GM23338 (cell line): ENCODE measurements around the gene RBPMS2. TPM values are rescaled to one million over a fixed set of nuclear protein-coding genes. Genes with fewer than 3 reads are reported as not detected.

ENCODE experiments used
- ATAC-seq: fragments of 200-7000 bp; cut with Tn5 transposase; 3 replicates; pipeline ENCODE4 v1.9.1; 2020
- DNase-seq: peaks from one replicate; pipeline ENCODE4 v3.0.0-alpha.2; 2015; ENCODE audit warnings: low spot score
- H2AFZ ChIP-seq: fragments of 200-600 bp; sonication (generic); 2 replicates; pipeline ENCODE4 v1.8.0; 2016; ENCODE audit warnings: antibody characterized with exemption, mild to moderate bottlenecking, moderate library complexity
- H3F3A ChIP-seq: fragments of 200-600 bp; sonication (generic); replicated peaks from 2 replicates; pipeline ENCODE4 v1.8.0; 2017; ENCODE audit warnings: antibody characterized with exemption, mixed run types, low read depth
- H3K27ac ChIP-seq: fragments of 200-600 bp; sonication (generic); 2 replicates; pipeline ENCODE4 v1.6.1; 2016; ENCODE audit warnings: low read depth
- H3K27me3 ChIP-seq: fragments of 200-600 bp; sonication (generic); 2 replicates; pipeline ENCODE4 v1.8.0; 2016; ENCODE audit warnings: mild to moderate bottlenecking, mixed run types, moderate library complexity; ENCODE audit not compliant: insufficient read depth
- H3K36me3 ChIP-seq: fragments of 200-600 bp; sonication (generic); 2 replicates; pipeline ENCODE4 v1.8.0; 2016; ENCODE audit warnings: mild to moderate bottlenecking; ENCODE audit not compliant: insufficient read depth
- H3K4me1 ChIP-seq: fragments of 200-600 bp; sonication (generic); 2 replicates; pipeline ENCODE4 v1.8.0; 2016; ENCODE audit warnings: mild to moderate bottlenecking, moderate library complexity; ENCODE audit not compliant: insufficient read depth
- H3K4me2 ChIP-seq: fragments of 200-600 bp; sonication (generic); 2 replicates; pipeline ENCODE4 v1.7.1; 2017; ENCODE audit warnings: mixed run types
- H3K4me3 ChIP-seq: fragments of 200-600 bp; sonication (generic); 2 replicates; pipeline ENCODE4 v1.6.1; 2016; ENCODE audit warnings: mixed run types
- H3K79me2 ChIP-seq: fragments of 200-600 bp; sonication (generic); replicated peaks from 2 replicates; pipeline ENCODE4 v1.8.0; 2017; ENCODE audit warnings: mild to moderate bottlenecking; ENCODE audit not compliant: insufficient read depth
- H3K9me2 ChIP-seq: fragments of 200-600 bp; sonication (generic); 2 replicates; pipeline ENCODE4 v1.8.0; 2017; ENCODE audit not compliant: insufficient read depth
- H4K20me1 ChIP-seq: fragments of 200-600 bp; sonication (generic); replicated peaks from 2 replicates; pipeline ENCODE4 v1.8.0; 2017; ENCODE audit warnings: mild to moderate bottlenecking; ENCODE audit not compliant: insufficient read depth
- H3K27ac Mint-ChIP-seq: 2 replicates; pipeline ENCODE4 v1.8.0; 2020; ENCODE audit warnings: inconsistent platforms, mild to moderate bottlenecking, moderate library complexity, mixed read lengths
- H3K27me3 Mint-ChIP-seq: 3 replicates; pipeline ENCODE4 v1.8.0; 2022; ENCODE audit warnings: low read depth, mild to moderate bottlenecking, moderate library complexity, mixed read lengths, inconsistent platforms; ENCODE audit not compliant: insufficient read depth, poor library complexity
- H3K36me3 Mint-ChIP-seq: 3 replicates; pipeline ENCODE4 v1.8.0; 2021; ENCODE audit warnings: low read depth, mild to moderate bottlenecking, inconsistent platforms, moderate library complexity, mixed read lengths
- H3K4me1 Mint-ChIP-seq: 3 replicates; pipeline ENCODE4 v1.8.0; 2020; ENCODE audit warnings: mild to moderate bottlenecking, inconsistent platforms, mixed read lengths
- H3K4me3 Mint-ChIP-seq: 3 replicates; pipeline ENCODE4 v1.8.0; 2021; ENCODE audit warnings: moderate library complexity, mild to moderate bottlenecking, inconsistent platforms, mixed read lengths
- H3K9me3 Mint-ChIP-seq: 3 replicates; pipeline ENCODE4 v1.8.0; 2020; ENCODE audit warnings: moderate library complexity, mild to moderate bottlenecking, inconsistent platforms, mixed read lengths
- JUNB ChIP-seq: IDR thresholded peaks from one replicate; pipeline ENCODE4 v1.6.1; 2016; ENCODE audit warnings: antibody characterized with exemption; ENCODE audit not compliant: unreplicated experiment
- STAT1 ChIP-seq: IDR thresholded peaks from one replicate; pipeline ENCODE4 v1.6.1; 2016; ENCODE audit warnings: antibody characterized with exemption; ENCODE audit not compliant: unreplicated experiment
- ZNF331 ChIP-seq: fragments of 250-450 bp; sonication (Bioruptor Pico); IDR thresholded peaks from 2 replicates; pipeline ENCODE4 v1.5.0; 2020; ENCODE audit warnings: low read depth, mild to moderate bottlenecking, moderate library complexity
- polyA plus RNA-seq: library from polyadenylated mRNA; unstranded; fragments of >200 nt; fragmentation: Nextera tagmentation; extraction: Ambion mirVana; gene quantifications from 2 replicates; pipeline ENCODE4 v1.2.1, GENCODE V29; 2016
- total RNA-seq: library from RNA; depleted of rRNA; stranded (reverse); fragments of >200 nt; shearing (Covaris generic); gene quantifications from 2 replicates; pipeline ENCODE4 v1.2.3, GENCODE V29; 2014
- TF ChIP-seq, protein P1 (sequence below): fragments of 250-450 bp; sonication (Bioruptor Pico); IDR thresholded peaks from 2 replicates; pipeline ENCODE4 v1.5.0; 2020; ENCODE audit warnings: mild to moderate bottlenecking, moderate library complexity
- TF ChIP-seq, protein P2 (sequence below): IDR thresholded peaks from one replicate; pipeline ENCODE4 v1.6.1; 2018; ENCODE audit warnings: antibody characterized with exemption; ENCODE audit not compliant: unreplicated experiment
- TF ChIP-seq, protein P3 (sequence below): IDR thresholded peaks from 2 replicates; pipeline ENCODE4 v1.6.1; 2016; ENCODE audit warnings: antibody characterized with exemption
- TF ChIP-seq, protein P4 (sequence below), 2 experiments: fragments of 200-600 bp in 1 of 2; sonication (generic) in 1 of 2; conservative IDR thresholded peaks; 2 replicates each; pipeline versions ENCODE4 v1.5.1 to v1.6.1; 2016 to 2017; ENCODE audit warnings: antibody characterized with exemption in 2 of 2, low read depth in 2 of 2, mild to moderate bottlenecking in 2 of 2, moderate library complexity in 1 of 2

Gene RBPMS2
- total and polyA plus RNA-seq, 2 experiments from 2014 or later, result 53.3 to 171 TPM

DNA sequence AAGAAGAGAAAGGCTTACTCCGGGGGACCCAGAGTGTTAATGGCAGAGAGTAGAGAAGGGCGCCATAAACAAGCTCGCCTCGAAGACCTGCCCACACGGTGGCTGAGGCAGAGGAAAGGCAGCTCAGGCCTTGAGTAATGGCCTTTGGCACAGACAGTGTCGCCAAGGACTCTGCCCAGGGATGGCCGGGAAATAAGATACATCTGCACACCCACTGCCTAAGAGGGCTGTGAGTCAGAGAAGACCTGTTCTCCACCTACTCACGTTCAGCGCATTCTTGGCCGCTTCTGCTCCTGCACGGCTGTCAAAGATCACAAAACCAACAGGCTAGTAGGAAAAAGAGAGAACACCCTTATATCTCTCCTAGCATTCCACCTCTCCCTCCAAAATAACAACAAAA, 26.2 kb downstream of the RBPMS2 start:
- H2AFZ ChIP-seq, result no peak overlapping the region
- Mint-ChIP-seq H3K36me3 (peaks cover 84% of the 10 kb centered on the region), H3K27me3 (peaks cover 13% of the 10 kb centered on the region), H3K4me1 (peaks cover 48% of the 10 kb centered on the region), H3K9me3 (no peaks in the 10 kb centered on the region; the same call in 2 of the 3 replicates), H3K27ac (no peak overlapping the region), H3K4me3 (no peak overlapping the region; the same call in 2 of the 3 replicates)
- H3K9me2 ChIP-seq, result no peaks in the 10 kb centered on the region
- H3K27me3 ChIP-seq, result no peaks in the 10 kb centered on the region
- no peak for ATAC-seq
- H4K20me1 ChIP-seq, result peaks cover 64% of the 10 kb centered on the region
- H3K4me1 ChIP-seq, result peaks cover 28% of the 10 kb centered on the region
- H3K27ac ChIP-seq, result peak overlapping the region; percentile 81
- no peak overlapping the region for H3K4me3 ChIP-seq
- TF ChIP-seq JUNB, result no peak
- TF ChIP-seq, protein P1, sequence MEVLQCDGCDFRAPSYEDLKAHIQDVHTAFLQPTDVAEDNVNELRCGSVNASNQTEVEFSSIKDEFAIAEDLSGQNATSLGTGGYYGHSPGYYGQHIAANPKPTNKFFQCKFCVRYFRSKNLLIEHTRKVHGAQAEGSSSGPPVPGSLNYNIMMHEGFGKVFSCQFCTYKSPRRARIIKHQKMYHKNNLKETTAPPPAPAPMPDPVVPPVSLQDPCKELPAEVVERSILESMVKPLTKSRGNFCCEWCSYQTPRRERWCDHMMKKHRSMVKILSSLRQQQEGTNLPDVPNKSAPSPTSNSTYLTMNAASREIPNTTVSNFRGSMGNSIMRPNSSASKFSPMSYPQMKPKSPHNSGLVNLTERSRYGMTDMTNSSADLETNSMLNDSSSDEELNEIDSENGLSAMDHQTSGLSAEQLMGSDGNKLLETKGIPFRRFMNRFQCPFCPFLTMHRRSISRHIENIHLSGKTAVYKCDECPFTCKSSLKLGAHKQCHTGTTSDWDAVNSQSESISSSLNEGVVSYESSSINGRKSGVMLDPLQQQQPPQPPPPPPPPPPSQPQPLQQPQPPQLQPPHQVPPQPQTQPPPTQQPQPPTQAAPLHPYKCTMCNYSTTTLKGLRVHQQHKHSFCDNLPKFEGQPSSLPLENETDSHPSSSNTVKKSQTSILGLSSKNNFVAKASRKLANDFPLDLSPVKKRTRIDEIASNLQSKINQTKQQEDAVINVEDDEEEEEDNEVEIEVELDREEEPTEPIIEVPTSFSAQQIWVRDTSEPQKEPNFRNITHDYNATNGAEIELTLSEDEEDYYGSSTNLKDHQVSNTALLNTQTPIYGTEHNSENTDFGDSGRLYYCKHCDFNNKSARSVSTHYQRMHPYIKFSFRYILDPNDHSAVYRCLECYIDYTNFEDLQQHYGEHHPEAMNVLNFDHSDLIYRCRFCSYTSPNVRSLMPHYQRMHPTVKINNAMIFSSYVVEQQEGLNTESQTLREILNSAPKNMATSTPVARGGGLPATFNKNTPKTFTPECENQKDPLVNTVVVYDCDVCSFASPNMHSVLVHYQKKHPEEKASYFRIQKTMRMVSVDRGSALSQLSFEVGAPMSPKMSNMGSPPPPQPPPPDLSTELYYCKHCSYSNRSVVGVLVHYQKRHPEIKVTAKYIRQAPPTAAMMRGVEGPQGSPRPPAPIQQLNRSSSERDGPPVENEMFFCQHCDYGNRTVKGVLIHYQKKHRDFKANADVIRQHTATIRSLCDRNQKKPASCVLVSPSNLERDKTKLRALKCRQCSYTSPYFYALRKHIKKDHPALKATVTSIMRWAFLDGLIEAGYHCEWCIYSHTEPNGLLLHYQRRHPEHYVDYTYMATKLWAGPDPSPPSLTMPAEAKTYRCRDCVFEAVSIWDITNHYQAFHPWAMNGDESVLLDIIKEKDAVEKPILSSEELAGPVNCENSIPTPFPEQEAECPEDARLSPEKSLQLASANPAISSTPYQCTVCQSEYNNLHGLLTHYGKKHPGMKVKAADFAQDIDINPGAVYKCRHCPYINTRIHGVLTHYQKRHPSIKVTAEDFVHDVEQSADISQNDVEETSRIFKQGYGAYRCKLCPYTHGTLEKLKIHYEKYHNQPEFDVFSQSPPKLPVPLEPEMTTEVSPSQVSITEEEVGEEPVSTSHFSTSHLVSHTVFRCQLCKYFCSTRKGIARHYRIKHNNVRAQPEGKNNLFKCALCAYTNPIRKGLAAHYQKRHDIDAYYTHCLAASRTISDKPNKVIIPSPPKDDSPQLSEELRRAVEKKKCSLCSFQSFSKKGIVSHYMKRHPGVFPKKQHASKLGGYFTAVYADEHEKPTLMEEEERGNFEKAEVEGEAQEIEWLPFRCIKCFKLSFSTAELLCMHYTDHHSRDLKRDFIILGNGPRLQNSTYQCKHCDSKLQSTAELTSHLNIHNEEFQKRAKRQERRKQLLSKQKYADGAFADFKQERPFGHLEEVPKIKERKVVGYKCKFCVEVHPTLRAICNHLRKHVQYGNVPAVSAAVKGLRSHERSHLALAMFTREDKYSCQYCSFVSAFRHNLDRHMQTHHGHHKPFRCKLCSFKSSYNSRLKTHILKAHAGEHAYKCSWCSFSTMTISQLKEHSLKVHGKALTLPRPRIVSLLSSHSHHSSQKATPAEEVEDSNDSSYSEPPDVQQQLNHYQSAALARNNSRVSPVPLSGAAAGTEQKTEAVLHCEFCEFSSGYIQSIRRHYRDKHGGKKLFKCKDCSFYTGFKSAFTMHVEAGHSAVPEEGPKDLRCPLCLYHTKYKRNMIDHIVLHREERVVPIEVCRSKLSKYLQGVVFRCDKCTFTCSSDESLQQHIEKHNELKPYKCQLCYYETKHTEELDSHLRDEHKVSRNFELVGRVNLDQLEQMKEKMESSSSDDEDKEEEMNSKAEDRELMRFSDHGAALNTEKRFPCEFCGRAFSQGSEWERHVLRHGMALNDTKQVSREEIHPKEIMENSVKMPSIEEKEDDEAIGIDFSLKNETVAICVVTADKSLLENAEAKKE, result no peak
- peaks cover 21% of the 10 kb centered on the region; the same call in 1 of the 2 replicates for H3K36me3 ChIP-seq
- no peak for DNase-seq
- peaks cover 36% of the 10 kb centered on the region for H3F3A ChIP-seq
- H3K79me2 ChIP-seq, result peaks cover 100% of the 10 kb centered on the region
- H3K4me2 ChIP-seq, result no peak overlapping the region

DNA sequence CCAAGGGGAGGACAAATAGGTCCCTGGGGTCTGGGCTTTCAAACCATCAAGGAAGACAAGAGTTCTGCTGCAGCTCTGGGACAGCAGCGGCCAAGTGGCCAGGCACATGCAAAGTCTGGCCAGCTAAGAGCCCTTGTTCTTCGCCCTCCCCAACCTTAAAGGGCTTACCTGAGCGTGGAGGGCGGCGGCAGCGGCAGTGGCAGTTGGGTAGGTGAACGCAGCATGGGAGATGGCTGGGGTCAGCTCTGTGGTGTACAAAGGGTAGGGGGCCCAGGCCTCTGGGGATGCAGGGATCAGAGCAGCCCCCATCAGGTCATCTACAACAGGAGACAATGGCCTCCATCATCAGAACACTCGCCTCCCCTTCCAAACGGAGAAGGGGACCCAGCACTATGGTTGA, 27.1 kb downstream of the RBPMS2 start:
- no peaks in the 10 kb centered on the region for H3K9me2 ChIP-seq
- H3K4me2 ChIP-seq, result no peak overlapping the region
- H3F3A ChIP-seq, result peaks cover 31% of the 10 kb centered on the region
- Mint-ChIP-seq H3K36me3 (peaks cover 87% of the 10 kb centered on the region), H3K4me3 (no peak overlapping the region), H3K4me1 (peaks cover 47% of the 10 kb centered on the region), H3K9me3 (no peaks in the 10 kb centered on the region; the same call in 2 of the 3 replicates), H3K27me3 (peaks cover 16% of the 10 kb centered on the region), H3K27ac (no peak overlapping the region)
- peaks cover 27% of the 10 kb centered on the region for H3K4me1 ChIP-seq
- H3K79me2 ChIP-seq, result peaks cover 100% of the 10 kb centered on the region
- peak overlapping the region; percentile 76 for H3K27ac ChIP-seq
- peaks cover 55% of the 10 kb centered on the region for H4K20me1 ChIP-seq
- no peak overlapping the region for H3K4me3 ChIP-seq
- DNase-seq (no peak), ATAC-seq (no peak)
- no peak for TF ChIP-seq ZNF331 (CRISPR knock-in tag)
- TF ChIP-seq, protein P2, sequence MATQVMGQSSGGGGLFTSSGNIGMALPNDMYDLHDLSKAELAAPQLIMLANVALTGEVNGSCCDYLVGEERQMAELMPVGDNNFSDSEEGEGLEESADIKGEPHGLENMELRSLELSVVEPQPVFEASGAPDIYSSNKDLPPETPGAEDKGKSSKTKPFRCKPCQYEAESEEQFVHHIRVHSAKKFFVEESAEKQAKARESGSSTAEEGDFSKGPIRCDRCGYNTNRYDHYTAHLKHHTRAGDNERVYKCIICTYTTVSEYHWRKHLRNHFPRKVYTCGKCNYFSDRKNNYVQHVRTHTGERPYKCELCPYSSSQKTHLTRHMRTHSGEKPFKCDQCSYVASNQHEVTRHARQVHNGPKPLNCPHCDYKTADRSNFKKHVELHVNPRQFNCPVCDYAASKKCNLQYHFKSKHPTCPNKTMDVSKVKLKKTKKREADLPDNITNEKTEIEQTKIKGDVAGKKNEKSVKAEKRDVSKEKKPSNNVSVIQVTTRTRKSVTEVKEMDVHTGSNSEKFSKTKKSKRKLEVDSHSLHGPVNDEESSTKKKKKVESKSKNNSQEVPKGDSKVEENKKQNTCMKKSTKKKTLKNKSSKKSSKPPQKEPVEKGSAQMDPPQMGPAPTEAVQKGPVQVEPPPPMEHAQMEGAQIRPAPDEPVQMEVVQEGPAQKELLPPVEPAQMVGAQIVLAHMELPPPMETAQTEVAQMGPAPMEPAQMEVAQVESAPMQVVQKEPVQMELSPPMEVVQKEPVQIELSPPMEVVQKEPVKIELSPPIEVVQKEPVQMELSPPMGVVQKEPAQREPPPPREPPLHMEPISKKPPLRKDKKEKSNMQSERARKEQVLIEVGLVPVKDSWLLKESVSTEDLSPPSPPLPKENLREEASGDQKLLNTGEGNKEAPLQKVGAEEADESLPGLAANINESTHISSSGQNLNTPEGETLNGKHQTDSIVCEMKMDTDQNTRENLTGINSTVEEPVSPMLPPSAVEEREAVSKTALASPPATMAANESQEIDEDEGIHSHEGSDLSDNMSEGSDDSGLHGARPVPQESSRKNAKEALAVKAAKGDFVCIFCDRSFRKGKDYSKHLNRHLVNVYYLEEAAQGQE, result no peak
- TF ChIP-seq, protein P3, sequence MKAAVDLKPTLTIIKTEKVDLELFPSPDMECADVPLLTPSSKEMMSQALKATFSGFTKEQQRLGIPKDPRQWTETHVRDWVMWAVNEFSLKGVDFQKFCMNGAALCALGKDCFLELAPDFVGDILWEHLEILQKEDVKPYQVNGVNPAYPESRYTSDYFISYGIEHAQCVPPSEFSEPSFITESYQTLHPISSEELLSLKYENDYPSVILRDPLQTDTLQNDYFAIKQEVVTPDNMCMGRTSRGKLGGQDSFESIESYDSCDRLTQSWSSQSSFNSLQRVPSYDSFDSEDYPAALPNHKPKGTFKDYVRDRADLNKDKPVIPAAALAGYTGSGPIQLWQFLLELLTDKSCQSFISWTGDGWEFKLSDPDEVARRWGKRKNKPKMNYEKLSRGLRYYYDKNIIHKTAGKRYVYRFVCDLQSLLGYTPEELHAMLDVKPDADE, result no peak
- no peak for TF ChIP-seq STAT1
- no peak for TF ChIP-seq JUNB
- TF ChIP-seq, protein P4, sequence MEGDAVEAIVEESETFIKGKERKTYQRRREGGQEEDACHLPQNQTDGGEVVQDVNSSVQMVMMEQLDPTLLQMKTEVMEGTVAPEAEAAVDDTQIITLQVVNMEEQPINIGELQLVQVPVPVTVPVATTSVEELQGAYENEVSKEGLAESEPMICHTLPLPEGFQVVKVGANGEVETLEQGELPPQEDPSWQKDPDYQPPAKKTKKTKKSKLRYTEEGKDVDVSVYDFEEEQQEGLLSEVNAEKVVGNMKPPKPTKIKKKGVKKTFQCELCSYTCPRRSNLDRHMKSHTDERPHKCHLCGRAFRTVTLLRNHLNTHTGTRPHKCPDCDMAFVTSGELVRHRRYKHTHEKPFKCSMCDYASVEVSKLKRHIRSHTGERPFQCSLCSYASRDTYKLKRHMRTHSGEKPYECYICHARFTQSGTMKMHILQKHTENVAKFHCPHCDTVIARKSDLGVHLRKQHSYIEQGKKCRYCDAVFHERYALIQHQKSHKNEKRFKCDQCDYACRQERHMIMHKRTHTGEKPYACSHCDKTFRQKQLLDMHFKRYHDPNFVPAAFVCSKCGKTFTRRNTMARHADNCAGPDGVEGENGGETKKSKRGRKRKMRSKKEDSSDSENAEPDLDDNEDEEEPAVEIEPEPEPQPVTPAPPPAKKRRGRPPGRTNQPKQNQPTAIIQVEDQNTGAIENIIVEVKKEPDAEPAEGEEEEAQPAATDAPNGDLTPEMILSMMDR (conservative IDR thresholded peaks at IDR 0.05; ENCODE audit: low read depth in 2 of 2), result no peak
- H3K27me3 ChIP-seq, result no peaks in the 10 kb centered on the region
- H2AFZ ChIP-seq, result no peak overlapping the region
- H3K36me3 ChIP-seq, result peaks cover 15% of the 10 kb centered on the region; the same call in 1 of the 2 replicates
